Stimulated activated CD8-positive, alpha-beta memory T cell treated with anti-CD3 and anti-CD28 coated beads, Interleukin-12 subunit alpha, Interleukin-12 subunit beta, amount 100 ng/mL, for 1 hour (primary cell): Measurements from ENCODE around the gene B4GALNT1.
"Not testable (repeated sequence)": the region's sequence is repeated elsewhere in the genome, so short reads cannot be mapped to it uniquely, and the experiment has no call there.

Experiments used
- DNase-seq: peaks from one replicate; pipeline ENCODE4 v3.0.0-alpha.2; 2020; ENCODE audit warnings: low read depth

B4GALNT1 gene

GRCh38 chr12:57620936-57621496 is 12.0 kb downstream of the B4GALNT1 start:
- no peak for DNase-seq

DNA sequence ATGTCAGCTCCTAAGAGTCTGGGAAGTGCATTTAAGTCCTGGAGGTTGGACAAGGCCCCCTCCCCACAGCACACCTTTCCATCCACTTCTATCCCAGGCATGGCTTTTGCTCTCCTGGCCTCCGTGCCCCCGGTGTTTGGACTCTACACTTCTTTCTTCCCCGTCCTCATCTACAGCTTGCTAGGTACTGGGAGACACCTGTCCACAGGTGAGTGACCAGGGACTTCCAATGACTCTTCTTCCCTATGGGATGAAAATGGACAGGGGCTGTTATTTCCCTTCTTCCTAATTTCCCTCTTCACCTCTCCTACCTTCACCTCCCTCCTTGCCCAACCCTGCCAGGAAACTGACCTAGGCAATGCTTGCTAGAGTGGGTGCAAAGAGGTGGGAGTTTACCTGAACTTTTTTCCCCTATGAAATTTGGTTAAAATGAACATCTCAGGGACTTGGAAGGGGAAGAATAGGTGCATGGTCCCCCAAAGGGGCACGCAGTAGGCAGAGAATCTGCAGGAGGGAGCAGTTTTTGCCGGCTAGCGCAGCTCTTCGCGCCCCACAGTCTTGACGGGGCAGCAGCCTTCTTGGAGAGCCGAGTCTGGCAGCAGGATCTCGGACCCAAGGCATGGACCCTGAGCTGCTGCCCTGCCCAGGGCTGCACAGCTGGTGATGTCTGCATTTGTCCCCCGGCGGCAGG is 12.6 kb downstream of the B4GALNT1 start:
- no peak for DNase-seq

GRCh38 chr12:57619434-57620244 is 13.4 kb downstream of the B4GALNT1 start:
- no peak for DNase-seq

DNA sequence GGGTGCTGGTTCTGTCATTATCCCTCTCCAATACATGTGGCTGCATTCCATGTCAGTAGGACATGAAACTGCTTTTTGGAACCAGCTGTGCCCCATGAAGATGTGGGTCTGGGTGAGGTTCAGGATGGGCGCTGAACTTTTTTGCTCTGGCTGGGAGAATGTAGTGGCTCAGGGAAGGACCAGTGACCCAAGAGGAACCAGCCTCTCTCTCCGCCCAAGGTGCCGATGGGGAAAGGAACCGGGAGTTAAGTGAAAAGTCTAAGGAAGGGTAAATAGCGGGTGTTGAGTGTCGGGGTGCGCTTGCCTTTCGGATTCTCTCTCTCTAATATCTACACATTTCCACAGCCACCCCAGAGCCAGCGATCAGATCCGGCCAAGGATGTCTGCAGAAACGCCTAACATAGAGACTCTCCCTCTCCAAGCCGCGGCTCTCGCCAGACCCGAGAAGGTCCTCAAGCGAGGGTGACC is 14.0 kb downstream of the B4GALNT1 start:
- no peak for DNase-seq

DNA sequence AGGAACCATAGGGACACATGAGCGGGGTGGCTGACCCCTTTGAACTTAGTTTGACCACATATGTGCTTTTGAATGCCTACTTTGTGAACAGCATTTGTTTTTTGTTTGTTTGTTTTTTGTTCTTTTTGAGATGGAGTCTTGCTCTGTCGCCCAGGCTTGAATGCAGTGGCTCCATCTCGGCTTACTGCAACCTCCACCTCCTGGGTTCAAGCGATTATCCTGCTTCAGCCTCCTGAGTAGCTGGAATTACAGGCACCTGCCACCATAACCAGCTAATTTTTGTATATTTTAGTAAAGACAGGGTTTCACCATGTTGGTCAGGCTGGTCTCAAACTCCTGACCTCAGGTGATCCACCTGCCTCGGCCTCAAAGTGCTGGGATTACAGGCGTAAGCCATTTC is 14.6 kb downstream of the B4GALNT1 start:
- not testable (repeated sequence) for DNase-seq

DNA sequence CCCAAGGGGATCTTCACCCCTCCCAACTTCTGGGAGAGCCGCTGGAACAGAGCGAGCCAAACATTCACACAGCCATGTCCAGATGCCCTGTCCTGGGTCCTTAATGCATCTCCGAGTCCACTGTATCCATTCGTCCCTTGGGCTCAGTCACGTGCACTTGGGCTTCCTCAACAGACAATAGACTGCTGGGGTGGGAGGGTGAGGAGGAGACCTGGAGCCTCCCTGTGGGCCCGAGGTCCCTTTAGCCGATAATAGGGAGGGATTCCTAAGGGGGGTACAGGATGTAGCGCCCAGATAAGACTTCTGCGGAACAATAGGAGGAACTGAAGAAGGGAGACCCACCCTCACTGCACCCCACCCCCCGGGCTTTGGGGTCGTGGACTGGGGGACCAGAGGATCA is 15.1 kb downstream of the B4GALNT1 start:
- DNase-seq: no peak

DNA sequence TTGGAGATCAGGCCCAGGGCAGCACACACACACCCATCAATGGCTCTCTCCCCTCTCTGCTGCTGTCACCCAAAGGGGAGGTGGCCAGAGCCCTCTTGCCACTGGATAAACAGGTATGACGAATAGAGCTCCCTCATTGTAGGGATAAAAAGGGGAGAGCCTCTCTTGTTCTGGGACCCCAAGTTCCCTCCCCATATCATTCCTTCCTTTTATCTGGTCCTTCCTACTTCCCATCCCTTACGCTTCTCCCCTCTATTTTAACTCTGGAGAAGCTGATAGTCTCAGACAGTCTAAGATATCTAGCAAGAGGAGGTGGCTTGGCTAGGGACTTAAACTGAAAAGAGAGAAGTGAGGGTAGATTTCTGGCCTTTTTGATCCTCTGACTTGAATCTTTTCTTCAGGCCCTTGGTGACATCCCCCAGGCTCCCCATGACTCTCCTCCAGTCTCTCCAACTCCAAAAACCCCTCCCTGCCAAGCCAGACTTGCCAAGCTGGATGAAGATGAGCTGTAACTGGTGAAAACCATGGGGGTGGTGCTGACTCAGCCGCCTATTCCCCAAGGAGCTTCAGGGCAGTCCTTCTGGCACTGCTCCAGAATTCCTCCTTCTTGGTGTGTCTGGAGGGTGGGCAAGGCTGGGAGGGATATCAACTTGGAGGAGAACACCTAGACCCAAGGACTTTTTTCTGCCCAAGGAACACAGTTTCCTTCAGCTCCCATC is 16.5 kb downstream of the B4GALNT1 start:
- no peak for DNase-seq

DNA sequence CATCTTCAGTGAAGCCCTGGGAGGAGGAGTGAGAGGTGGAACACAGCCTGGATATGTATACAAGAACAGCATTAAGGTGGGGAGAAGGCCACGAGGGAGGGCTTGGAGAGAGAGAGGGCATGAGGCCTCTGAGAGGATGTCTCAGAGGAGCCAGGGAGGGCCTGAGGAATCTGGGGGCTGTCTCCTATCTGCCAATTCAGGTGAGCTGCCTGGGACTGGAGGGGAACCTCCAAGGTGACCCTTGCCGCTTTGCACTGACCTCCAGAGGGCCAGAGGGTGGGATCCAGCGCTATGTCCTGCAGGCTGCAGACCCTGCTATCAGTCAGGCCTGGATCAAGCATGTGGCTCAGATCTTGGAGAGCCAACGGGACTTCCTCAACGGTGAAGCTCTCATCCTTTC is 17.4 kb downstream of the B4GALNT1 start:
- DNase-seq: no peak

- no peak for DNase-seq
These were observed 18.0 kb downstream of the B4GALNT1 start for GRCh38 chr12:57614948-57615500.

- DNase-seq: no peak
These were observed 18.6 kb downstream of the B4GALNT1 start for GRCh38 chr12:57614178-57614947.

DNA sequence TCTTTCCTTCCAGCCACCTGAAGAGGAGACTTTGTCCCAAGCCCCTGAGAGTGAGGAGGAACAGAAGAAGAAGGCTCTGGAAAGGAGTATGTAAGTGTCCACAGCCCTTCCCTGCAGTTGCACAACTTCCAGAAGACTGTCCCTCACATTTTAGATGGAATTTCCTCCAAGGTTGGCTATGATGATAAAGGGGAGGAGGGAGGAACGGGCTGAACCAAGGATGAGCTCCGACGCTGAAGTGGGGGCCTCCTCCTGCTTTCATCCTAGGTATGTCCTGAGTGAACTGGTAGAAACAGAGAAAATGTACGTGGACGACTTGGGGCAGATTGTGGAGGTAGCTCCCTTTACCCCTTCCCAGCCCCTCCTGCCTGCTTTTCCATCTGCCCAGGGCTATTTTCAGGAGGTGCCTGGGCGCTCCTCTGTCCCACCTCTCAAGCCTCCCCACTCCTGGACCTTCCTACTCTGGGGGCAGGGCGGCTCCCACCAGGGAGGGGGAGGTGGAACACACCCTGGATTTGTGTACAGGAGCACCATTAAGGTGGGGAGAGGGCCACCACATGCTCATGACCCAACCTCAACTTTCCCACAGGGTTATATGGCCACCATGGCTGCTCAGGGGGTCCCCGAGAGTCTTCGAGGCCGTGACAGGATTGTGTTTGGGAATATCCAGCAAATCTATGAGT is 19.4 kb downstream of the B4GALNT1 start:
- DNase-seq: no peak

DNA sequence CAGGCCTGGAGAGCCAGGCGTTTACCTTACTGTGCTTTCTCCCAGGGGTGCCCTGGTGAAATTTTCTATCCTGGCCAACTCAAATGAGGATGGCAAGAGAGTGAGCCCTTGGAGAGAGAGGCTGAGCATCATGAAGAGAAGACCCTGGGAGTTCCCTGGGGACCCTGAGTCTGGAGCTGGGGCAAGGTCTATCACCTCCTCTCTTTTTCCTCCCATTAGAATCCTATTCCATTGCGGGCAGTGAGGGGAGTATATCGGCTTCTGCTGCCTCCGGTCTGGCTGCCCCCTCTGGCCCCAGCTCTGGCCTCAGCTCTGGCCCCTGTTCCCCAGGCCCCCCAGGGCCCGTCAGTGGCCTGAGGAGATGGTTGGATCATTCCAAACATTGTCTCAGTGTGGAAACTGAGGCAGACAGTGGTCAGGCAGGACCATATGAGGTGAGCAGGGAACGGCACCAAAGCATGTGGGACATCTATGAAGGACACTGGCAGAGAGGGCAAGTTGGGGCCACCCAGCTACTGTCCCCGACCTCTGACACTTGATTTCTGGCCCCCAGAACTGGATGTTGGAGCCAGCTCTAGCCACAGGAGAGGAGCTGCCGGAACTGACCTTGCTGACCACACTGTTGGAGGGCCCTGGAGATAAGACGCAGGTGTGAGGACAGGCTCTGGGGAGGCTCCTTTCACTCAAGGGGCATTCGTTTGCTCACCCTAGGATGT is 20.1 kb downstream of the B4GALNT1 start:
- no peak for DNase-seq

DNA sequence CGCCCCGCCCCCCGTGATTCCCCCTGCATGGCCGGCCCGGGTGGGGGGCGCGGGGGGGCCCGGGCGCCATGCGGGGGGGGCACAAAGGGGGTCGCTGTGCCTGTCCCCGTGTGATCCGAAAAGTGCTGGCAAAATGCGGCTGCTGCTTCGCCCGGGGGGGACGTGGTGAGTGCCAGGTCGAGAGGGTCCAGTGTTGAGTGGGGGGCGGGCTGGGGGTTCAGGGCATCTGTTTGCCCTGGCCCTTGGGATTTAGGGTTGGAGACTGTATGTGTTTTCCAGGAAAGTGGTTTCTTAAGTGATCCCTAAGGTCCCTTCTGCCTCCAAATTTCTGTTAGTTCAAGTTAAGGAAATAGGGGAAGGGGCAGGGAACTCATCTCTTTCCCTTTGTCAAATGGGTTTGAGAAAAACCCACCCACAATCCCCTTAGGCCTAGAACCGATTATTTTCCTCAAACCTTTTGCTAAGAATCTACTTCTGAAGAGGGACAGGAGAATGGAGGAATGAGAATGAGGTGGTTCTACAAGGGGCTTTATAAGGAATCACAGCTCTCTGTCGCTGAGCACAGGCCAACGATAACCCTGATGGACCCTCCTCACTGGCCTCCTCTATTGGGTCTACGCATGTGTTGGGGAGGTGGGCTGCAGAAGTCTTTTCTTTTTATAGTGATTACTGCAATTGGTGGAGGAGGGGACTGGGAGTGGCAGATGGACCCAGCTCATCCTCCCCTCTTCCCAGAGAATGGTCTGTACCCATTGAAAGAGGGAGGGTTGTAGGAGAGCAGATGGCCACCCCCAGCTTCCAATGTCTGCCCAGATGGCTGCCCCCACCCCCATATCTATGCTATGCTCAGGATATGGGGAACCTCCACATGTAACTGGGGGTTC is 20.9 kb downstream of the B4GALNT1 start:
- DNase-seq: no peak

DNA sequence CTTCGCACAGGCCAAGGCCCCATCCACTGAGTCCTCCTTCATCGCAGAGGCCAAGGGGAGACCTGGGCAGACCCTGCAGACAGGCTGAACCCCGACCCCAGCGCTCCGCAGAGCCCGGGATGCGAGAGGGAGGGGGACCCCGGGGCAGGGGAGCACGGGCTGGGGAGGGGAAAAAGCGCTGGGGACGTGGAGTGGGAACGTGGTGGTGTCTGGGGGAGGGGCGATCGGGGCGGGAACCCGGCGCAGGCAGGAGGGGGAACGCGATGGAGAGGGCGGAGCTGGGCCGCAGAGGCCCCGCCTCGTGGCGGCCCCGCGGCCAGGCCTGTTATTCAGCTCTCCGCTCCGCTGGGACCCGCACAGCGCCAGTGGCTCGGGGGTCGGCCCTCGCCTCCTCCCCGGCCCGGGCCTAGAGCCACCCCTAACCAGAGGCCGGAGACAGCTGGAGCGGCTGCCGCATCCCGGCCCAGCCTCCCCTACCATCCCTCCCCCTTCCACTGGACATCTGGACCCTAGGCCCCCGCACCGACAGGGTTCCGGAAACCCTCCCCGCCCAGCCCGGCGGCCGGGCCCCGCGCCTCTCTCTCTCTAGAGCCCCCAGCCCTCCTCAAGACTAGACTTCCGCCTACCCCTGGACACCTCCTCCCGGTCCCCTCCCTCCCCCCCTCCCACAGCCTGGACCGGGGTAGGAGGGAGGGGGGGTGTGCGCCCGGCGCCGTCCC is 21.7 kb downstream of the B4GALNT1 start, which contains the start of gene ARHGEF25:
Gene ARHGEF25 (plus strand): TSS at position 328 of the 719 bp plus-strand sequence. CDS start 460 bp downstream, outside the sequence.
- DNase-seq: no peak

DNA sequence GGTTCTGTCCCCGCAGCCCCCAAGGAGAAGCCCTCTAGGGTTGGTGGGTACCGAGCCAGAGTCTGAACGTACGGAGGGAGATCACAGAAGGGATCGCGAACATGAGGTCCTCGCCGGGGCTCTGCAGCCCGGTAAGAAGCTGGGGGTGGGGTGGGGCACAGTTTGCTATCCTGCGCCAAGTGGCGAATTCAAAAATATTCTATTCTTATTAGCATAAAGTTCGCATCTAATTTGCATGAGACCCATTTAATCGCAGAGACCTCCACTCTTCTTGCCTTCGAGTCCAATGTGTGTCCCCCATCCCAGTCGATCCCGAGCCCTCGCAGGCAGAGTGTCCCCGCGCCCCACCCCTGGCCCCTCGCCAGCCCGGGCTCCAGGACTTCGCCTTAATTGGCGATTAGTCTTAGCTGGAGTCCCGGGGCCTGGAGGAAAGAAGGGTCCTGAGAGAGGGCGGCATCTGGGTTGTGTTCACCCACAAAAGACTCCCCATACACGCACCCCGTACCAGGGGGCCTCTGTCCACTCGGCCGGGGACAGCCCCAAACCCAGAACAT is 22.4 kb downstream of the B4GALNT1 start:
- DNase-seq: no peak

DNA sequence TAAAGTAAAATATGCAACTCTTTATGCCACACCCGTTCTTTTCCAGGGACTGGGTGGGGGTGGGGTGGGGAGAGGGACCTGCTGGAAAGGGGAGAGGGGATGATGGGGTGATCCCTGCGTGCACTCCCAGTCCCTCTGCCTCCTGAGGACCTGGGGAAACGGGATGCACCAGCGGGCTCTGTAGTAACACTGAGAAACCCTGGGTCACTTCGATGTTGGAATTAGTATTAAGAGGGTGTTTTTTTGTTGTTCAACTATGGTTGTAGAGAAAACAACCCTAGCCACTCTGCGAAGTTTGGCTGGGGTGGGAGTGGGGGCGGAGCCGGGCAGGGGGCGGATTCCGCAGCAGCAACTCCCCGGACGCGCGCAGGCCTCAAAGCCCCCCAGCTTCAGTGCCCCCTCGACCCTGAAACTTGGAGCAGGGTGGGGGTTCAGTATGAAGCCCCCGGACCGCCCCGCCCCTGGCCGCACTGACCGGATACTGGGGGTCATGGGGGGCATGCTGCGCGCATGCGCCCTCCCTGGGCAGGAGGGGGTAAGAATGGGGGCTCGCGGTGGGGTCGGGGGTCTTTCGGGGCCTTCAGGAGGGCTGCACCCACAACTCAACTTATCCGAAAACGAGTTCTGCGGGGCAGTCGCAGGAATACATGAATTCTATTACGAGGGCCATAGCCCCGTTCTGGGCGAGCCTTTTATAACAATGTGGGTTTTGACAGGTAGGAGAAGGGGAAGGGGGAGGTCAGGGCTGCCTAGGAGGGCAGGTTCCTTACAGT is 23.0 kb downstream of the B4GALNT1 start:
- no peak for DNase-seq
